ENCODE data around the gene CCL11. TPM values are rescaled to one million over a fixed set of nuclear protein-coding genes. Genes with fewer than 3 reads are reported as not detected.

Gene CCL11
- total and polyA plus RNA-seq, 2 of the 8 experiments (the other 6 are each of a cell fraction or from before 2014, with no cell fraction given), result not detected

GRCh38 chr17:34269969-34270368, 15.6 kb upstream of the CCL11 start, which contains the start of gene CCL7 (continued):
- TF ChIP-seq SIN3A (conservative IDR thresholded peaks at IDR 0.05 in 1 of 2, IDR thresholded peaks at IDR 0.05 in 1 of 2; ENCODE audit: low read depth in 1 of 2, low read length in 2 of 2), result no peak
- TF ChIP-seq KDM5A (IDR thresholded peaks at IDR 0.05; ENCODE audit: low read length), result no peak
- no peak for TF ChIP-seq NANOG (IDR thresholded peaks at IDR 0.05; ENCODE audit: insufficient read depth, low read depth, low read length, poor library complexity, severe bottlenecking)
- TF ChIP-seq ZNF274 (IDR thresholded peaks at IDR 0.05; ENCODE audit: borderline replicate concordance, extremely low read depth, low read length), result no peak
- TF ChIP-seq, protein P1, sequence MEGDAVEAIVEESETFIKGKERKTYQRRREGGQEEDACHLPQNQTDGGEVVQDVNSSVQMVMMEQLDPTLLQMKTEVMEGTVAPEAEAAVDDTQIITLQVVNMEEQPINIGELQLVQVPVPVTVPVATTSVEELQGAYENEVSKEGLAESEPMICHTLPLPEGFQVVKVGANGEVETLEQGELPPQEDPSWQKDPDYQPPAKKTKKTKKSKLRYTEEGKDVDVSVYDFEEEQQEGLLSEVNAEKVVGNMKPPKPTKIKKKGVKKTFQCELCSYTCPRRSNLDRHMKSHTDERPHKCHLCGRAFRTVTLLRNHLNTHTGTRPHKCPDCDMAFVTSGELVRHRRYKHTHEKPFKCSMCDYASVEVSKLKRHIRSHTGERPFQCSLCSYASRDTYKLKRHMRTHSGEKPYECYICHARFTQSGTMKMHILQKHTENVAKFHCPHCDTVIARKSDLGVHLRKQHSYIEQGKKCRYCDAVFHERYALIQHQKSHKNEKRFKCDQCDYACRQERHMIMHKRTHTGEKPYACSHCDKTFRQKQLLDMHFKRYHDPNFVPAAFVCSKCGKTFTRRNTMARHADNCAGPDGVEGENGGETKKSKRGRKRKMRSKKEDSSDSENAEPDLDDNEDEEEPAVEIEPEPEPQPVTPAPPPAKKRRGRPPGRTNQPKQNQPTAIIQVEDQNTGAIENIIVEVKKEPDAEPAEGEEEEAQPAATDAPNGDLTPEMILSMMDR (IDR thresholded peaks at IDR 0.05; ENCODE audit: control extremely low read depth in 1 of 3, insufficient read depth in 1 of 3, low read depth in 1 of 3, low read length in 3 of 3), result no peak
